Measurements from ENCODE around the gene FANCE. TPM values are rescaled to one million over a fixed set of nuclear protein-coding genes. Genes with fewer than 3 reads are reported as not detected.

FANCE gene
- total and polyA plus RNA-seq, 2 donors (not counting 1 experiment from before 2014, with no cell fraction given) = 9.2 to 12.8 TPM

DNA sequence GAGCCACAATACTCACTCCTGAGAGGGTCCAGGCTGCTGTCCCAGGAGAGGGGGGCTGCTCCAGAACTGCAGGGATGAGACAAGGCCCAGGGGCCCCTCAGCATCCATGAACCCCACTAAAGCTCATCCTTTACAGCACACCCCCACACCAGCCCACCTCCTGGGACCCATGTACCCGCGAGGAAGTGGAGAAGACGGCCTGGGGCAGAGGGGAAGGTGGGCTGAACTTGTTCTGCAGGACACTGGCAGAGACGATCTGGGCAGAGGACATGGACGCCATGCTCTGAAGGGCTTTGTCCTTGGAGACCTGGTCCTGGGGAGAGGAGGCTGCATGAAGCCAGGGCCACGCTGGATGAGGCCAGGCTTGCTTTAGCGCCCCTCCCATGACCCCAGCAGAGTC lies 26.1 kb downstream of the FANCE start:
- Histone ChIP-seq H3K4me3 (ENCODE audit: control extremely low read depth in 1 of 5, extremely low read depth in 1 of 5, insufficient read depth in 1 of 5, low read depth in 2 of 5, low read length in 4 of 5) (no peak overlapping the region), H3K79me2 (ENCODE audit: control insufficient read depth, insufficient read depth, low read length) (no peaks in the 10 kb centered on the region), H3K9ac (ENCODE audit: low read length) (no peak overlapping the region), H4K20me1 (ENCODE audit: control insufficient read depth, insufficient read depth, low read length, poor library complexity, severe bottlenecking) (no peaks in the 10 kb centered on the region), H2AFZ (ENCODE audit: insufficient read depth, low read depth, low read length, poor library complexity, severe bottlenecking) (no peak overlapping the region), H3K4me1 (ENCODE audit: control insufficient read depth in 2 of 2, insufficient read depth in 2 of 2, low read length in 2 of 2) (no peaks in the 10 kb centered on the region), H3K27me3 (replicated peaks in 1 of 4; ENCODE audit: control extremely low read depth in 1 of 4, control insufficient read depth in 3 of 4, insufficient read depth in 4 of 4, low read length in 3 of 4) (no peaks in the 10 kb centered on the region), H3K36me3 (replicated peaks in 1 of 2; ENCODE audit: control extremely low read depth in 1 of 2, control insufficient read depth in 1 of 2, extremely low read depth in 1 of 2, insufficient read depth in 2 of 2, low read length in 1 of 2) (peaks cover 0 to 11% of the 10 kb centered on the region in 2 experiments), H3K27ac (ENCODE audit: low read length in 2 of 2) (no peak overlapping the region), H3K4me2 (replicated peaks; ENCODE audit: low read depth, low read length, poor library complexity, severe bottlenecking) (no peak overlapping the region), H3K9me3 (ENCODE audit: control extremely low read depth in 1 of 3, control insufficient read depth in 2 of 3, insufficient read depth in 1 of 3, low read length in 2 of 3) (no peaks in the 10 kb centered on the region)
- no peak for DNase-seq
- TF ChIP-seq, protein P1, sequence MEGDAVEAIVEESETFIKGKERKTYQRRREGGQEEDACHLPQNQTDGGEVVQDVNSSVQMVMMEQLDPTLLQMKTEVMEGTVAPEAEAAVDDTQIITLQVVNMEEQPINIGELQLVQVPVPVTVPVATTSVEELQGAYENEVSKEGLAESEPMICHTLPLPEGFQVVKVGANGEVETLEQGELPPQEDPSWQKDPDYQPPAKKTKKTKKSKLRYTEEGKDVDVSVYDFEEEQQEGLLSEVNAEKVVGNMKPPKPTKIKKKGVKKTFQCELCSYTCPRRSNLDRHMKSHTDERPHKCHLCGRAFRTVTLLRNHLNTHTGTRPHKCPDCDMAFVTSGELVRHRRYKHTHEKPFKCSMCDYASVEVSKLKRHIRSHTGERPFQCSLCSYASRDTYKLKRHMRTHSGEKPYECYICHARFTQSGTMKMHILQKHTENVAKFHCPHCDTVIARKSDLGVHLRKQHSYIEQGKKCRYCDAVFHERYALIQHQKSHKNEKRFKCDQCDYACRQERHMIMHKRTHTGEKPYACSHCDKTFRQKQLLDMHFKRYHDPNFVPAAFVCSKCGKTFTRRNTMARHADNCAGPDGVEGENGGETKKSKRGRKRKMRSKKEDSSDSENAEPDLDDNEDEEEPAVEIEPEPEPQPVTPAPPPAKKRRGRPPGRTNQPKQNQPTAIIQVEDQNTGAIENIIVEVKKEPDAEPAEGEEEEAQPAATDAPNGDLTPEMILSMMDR (IDR thresholded peaks at IDR 0.05) = no peak
- TF ChIP-seq EZH2 (IDR thresholded peaks at IDR 0.05; ENCODE audit: borderline replicate concordance, insufficient read depth, low read depth, low read length, poor library complexity, severe bottlenecking) = no peak
- ChIA-PET CTCF (no interaction called here), POLR2A (interaction anchor here (0.7 kb wide), 1 partner anchor 302 kb away, joined by 3 read pairs; no protein-coding TSS in a partner anchor)
- intact Hi-C loops (cut with micrococcal nuclease) = no loop called here
- H3K27me3 Mint-ChIP-seq = no peaks in the 10 kb centered on the region
- no peak overlapping the region for H3K27ac Mint-ChIP-seq
- WGBS (ENCODE audit: insufficient coverage) = 94% methylated on average over 4 of the region's 7 CpGs
- H3K4me3 Mint-ChIP-seq = no peak overlapping the region
- ATAC-seq (ENCODE audit: low read depth) = no peak
- peaks cover under 1% of the 10 kb centered on the region for H3K4me1 Mint-ChIP-seq
- no peaks in the 10 kb centered on the region for H3K9me3 Mint-ChIP-seq (ENCODE audit: insufficient read depth)

DNA sequence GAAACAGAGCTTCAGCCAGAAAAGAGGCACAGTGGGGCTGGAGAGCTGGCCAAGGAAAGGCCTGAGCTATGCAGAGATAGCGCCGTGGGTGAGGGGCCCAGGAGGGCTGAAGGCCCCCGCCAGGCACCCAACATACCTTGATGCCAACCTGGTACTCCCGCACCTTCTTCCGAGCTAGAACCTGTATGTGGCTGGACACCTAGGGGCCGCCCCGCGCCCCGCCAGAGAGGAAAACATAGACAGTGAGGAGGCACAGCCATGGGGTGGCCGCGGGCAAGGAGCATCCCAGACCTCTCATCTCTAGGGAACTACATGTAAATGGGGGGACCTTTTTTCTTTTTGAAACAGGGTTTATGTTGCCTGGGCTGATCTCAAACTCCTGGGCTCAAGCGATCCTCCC lies 28.0 kb downstream of the FANCE start:
- no peaks in the 10 kb centered on the region for H3K27me3 Mint-ChIP-seq
- CTCF ChIA-PET = no interaction called here
- DNase-seq = no peak
- Histone ChIP-seq H4K20me1 (ENCODE audit: control insufficient read depth, insufficient read depth, low read length, poor library complexity, severe bottlenecking) (no peaks in the 10 kb centered on the region), H3K4me1 (ENCODE audit: control insufficient read depth in 2 of 2, insufficient read depth in 2 of 2, low read length in 2 of 2) (no peaks in the 10 kb centered on the region), H3K79me2 (ENCODE audit: control insufficient read depth, insufficient read depth, low read length) (no peaks in the 10 kb centered on the region), H3K27me3 (replicated peaks in 1 of 4; ENCODE audit: control extremely low read depth in 1 of 4, control insufficient read depth in 3 of 4, insufficient read depth in 4 of 4, low read length in 3 of 4) (no peaks in the 10 kb centered on the region), H3K9ac (ENCODE audit: low read length) (no peak overlapping the region), H3K9me3 (ENCODE audit: control extremely low read depth in 1 of 3, control insufficient read depth in 2 of 3, insufficient read depth in 1 of 3, low read length in 2 of 3) (no peaks in the 10 kb centered on the region), H2AFZ (ENCODE audit: insufficient read depth, low read depth, low read length, poor library complexity, severe bottlenecking) (no peak overlapping the region), H3K4me2 (replicated peaks; ENCODE audit: low read depth, low read length, poor library complexity, severe bottlenecking) (no peak overlapping the region), H3K27ac (ENCODE audit: low read length in 2 of 2) (no peak overlapping the region), H3K36me3 (replicated peaks in 1 of 2; ENCODE audit: control extremely low read depth in 1 of 2, control insufficient read depth in 1 of 2, extremely low read depth in 1 of 2, insufficient read depth in 2 of 2, low read length in 1 of 2) (no peaks in the 10 kb centered on the region), H3K4me3 (ENCODE audit: control extremely low read depth in 1 of 5, extremely low read depth in 1 of 5, insufficient read depth in 1 of 5, low read depth in 2 of 5, low read length in 4 of 5) (no peak overlapping the region)
- POLR2A ChIA-PET = no interaction called here
- no peak for ATAC-seq (ENCODE audit: low read depth)
- no peaks in the 10 kb centered on the region for H3K4me1 Mint-ChIP-seq
- no peak overlapping the region for H3K27ac Mint-ChIP-seq
- TF ChIP-seq, protein P1 (IDR thresholded peaks at IDR 0.05) = no peak
- TF ChIP-seq EZH2 (IDR thresholded peaks at IDR 0.05; ENCODE audit: borderline replicate concordance, insufficient read depth, low read depth, low read length, poor library complexity, severe bottlenecking) = no peak
- no peak overlapping the region for H3K4me3 Mint-ChIP-seq
- 98% methylated on average over 5 of the region's 12 CpGs for WGBS (ENCODE audit: insufficient coverage)
- intact Hi-C loops (cut with micrococcal nuclease) = no loop called here
- H3K9me3 Mint-ChIP-seq (ENCODE audit: insufficient read depth) = no peaks in the 10 kb centered on the region

All from B cell (primary cell).